Left ventricle myocardium inferior (tissue), 1 donor: Measurements from ENCODE around the gene FSHR. TPM values are rescaled to one million over a fixed set of nuclear protein-coding genes. Genes with fewer than 3 reads are reported as not detected.

Source experiments
- DNase-seq: peaks from one replicate; pipeline ENCODE4 v3.0.0-alpha.2; 2020
- H3K27ac ChIP-seq: fragments of 200-600 bp; replicated peaks from 2 replicates; pipeline ENCODE4 v1.8.0; 2021
- H3K27me3 ChIP-seq: fragments of 200-600 bp; 2 replicates; pipeline ENCODE4 v1.8.0; 2021; ENCODE audit warnings: low read depth
- H3K36me3 ChIP-seq: fragments of 200-600 bp; 2 replicates; pipeline ENCODE4 v1.8.0; 2021
- H3K4me1 ChIP-seq: fragments of 200-600 bp; 2 replicates; pipeline ENCODE4 v1.8.0; 2021
- H3K4me3 ChIP-seq: fragments of 200-600 bp; 2 replicates; pipeline ENCODE4 v1.8.0; 2021; ENCODE audit warnings: mild to moderate bottlenecking, moderate library complexity
- H3K9me3 ChIP-seq: fragments of 200-600 bp; replicated peaks from 2 replicates; pipeline ENCODE4 v1.8.0; 2021
- CTCF ChIP-seq: fragments of 200-600 bp; IDR thresholded peaks from 2 replicates; pipeline ENCODE4 v1.8.0; 2021; ENCODE audit warnings: antibody characterized with exemption, mild to moderate bottlenecking, borderline replicate concordance
- intact Hi-C: fragments of 100-400 bp; cut with micrococcal nuclease; formaldehyde crosslinking; loops from one replicate; pipeline ENCODE4 v1.11.0; 2022
- total RNA-seq: library from RNA; stranded (reverse); fragmentation: NEBNext Ultra II Directional; extraction: Animal tissue kit (Norgen Biotek cat#: 25700); gene quantifications from one replicate; pipeline ENCODE4 v1.2.1, GENCODE V29; 2021
- donor health status: DM: no; HTN: yes; CAD: no; lungs with severe emphysema.

FSHR gene
- total RNA-seq, 1 donor from 2014 or later, result not detected

- intact Hi-C loops, result no loop called here
- H3K27ac ChIP-seq, result no peak overlapping the region
- no peaks in the 10 kb centered on the region for H3K4me1 ChIP-seq
- H3K4me3 ChIP-seq, result no peak overlapping the region
- DNase-seq, result no peak
- H3K9me3 ChIP-seq, result no peaks in the 10 kb centered on the region
- no peaks in the 10 kb centered on the region for H3K27me3 ChIP-seq
- no peaks in the 10 kb centered on the region for H3K36me3 ChIP-seq
- no peak for TF ChIP-seq CTCF
These were observed 220.4 kb downstream of the FSHR start for GRCh38 chr2:48933828-48934497.

- H3K4me1 ChIP-seq, result no peaks in the 10 kb centered on the region
- H3K27me3 ChIP-seq, result no peaks in the 10 kb centered on the region
- no peak overlapping the region for H3K4me3 ChIP-seq
- DNase-seq, result no peak
- intact Hi-C loops, result no loop called here
- no peaks in the 10 kb centered on the region for H3K9me3 ChIP-seq
- H3K27ac ChIP-seq, result no peak overlapping the region
- no peaks in the 10 kb centered on the region for H3K36me3 ChIP-seq
- no peak for TF ChIP-seq CTCF
These were observed 221.6 kb downstream of the FSHR start for GRCh38 chr2:48932667-48933066.

DNA sequence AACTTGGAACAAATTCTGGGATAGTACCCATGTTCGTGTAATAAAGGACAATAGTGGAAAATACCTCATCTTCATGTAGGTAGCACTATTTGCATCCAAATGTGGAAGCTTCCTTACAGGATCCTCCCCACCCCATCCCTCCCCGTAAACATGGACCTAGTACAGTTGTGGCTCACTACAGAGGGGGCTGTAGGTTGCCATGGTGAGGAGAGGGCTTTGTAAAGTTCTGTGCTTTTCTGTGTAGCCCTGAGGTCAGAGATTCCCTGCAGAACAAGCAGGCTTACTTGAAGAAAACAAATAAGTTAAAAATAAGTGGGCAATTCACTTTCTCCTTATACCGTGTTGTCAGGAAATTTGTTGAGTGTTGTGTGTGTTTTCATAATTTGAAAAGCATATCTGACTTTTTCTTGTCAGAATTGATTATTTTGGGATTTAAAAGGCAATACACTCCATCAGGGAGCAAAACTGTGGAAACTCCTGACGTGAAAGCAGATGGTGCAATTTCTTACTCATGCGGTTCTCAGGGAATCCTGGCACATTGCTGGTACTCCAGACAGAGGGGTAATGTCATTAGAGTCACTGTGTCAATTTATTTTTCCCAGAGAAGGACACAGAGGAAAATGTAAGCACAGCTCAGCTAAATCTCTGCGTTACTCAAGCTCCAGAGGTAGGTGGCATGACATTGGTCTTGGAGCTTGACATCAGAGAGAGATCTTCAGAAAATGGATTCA lies 224.6 kb downstream of the FSHR start:
- Histone ChIP-seq H3K27ac (no peak overlapping the region), H3K9me3 (peaks cover 5% of the 10 kb centered on the region), H3K4me3 (no peak overlapping the region), H3K4me1 (no peaks in the 10 kb centered on the region), H3K27me3 (no peaks in the 10 kb centered on the region), H3K36me3 (no peaks in the 10 kb centered on the region)
- TF ChIP-seq CTCF, result no peak
- DNase-seq, result no peak
- intact Hi-C loops, result no loop called here

- no peaks in the 10 kb centered on the region for H3K27me3 ChIP-seq
- no peak overlapping the region for H3K27ac ChIP-seq
- no peaks in the 10 kb centered on the region for H3K4me1 ChIP-seq
- H3K9me3 ChIP-seq, result peaks cover 7% of the 10 kb centered on the region
- no peak overlapping the region for H3K4me3 ChIP-seq
- TF ChIP-seq CTCF, result no peak
- intact Hi-C loops, result no loop called here
- H3K36me3 ChIP-seq, result no peaks in the 10 kb centered on the region
- no peak for DNase-seq
These were observed 227.0 kb downstream of the FSHR start for GRCh38 chr2:48927355-48927754.

GRCh38 chr2:48915884-48916283 lies 238.4 kb downstream of the FSHR start:
- no peak for TF ChIP-seq CTCF
- intact Hi-C loops, result no loop called here
- Histone ChIP-seq H3K27ac (no peak overlapping the region), H3K36me3 (no peaks in the 10 kb centered on the region), H3K4me3 (no peak overlapping the region), H3K27me3 (no peaks in the 10 kb centered on the region), H3K4me1 (no peaks in the 10 kb centered on the region), H3K9me3 (peaks cover 9% of the 10 kb centered on the region)
- no peak for DNase-seq
